Retinal pigment epithelial cell (primary cell): ENCODE measurements around the gene ELOVL2.

Source experiments
- DNase-seq: peaks from one replicate; pipeline ENCODE4 v3.0.0-alpha.2; 2010; ENCODE audit warnings: low read depth
- H3K4me3 ChIP-seq: 2 replicates; pipeline ENCODE4 v1.5.1; 2011; ENCODE audit warnings: mild to moderate bottlenecking, low read length, control low read depth, moderate library complexity
- CTCF ChIP-seq: conservative IDR thresholded peaks from 2 replicates; pipeline ENCODE4 v1.5.1; 2011; ENCODE audit warnings: low read depth, low read length, control low read depth, inconsistent platforms

Gene ELOVL2

GRCh38 chr6:11058406-11058805 is 14.3 kb upstream of the ELOVL2 start:
- no peak overlapping the region for H3K4me3 ChIP-seq
- TF ChIP-seq CTCF: no peak
- DNase-seq: no peak

GRCh38 chr6:11056871-11057270 is 12.8 kb upstream of the ELOVL2 start:
- no peak for DNase-seq
- TF ChIP-seq CTCF: no peak
- H3K4me3 ChIP-seq: no peak overlapping the region

GRCh38 chr6:11055127-11055627 is 11.1 kb upstream of the ELOVL2 start:
- TF ChIP-seq CTCF: no peak
- peak; percentile 48 for DNase-seq

GRCh38 chr6:11054722-11055121 is 10.6 kb upstream of the ELOVL2 start:
- DNase-seq: no peak
- H3K4me3 ChIP-seq: no peak overlapping the region
- no peak for TF ChIP-seq CTCF

More at GRCh38 chr6:11055127-11055627, 11.1 kb upstream of the ELOVL2 start:
- H3K4me3 ChIP-seq: no peak overlapping the region

- no peak overlapping the region for H3K4me3 ChIP-seq
- no peak for DNase-seq
These were observed 9.2 kb upstream of the ELOVL2 start for GRCh38 chr6:11053307-11053706.

GRCh38 chr6:11050731-11051130 is 6.6 kb upstream of the ELOVL2 start:
- no peak for DNase-seq
- no peak overlapping the region for H3K4me3 ChIP-seq
- no peak for TF ChIP-seq CTCF

More at GRCh38 chr6:11053307-11053706, 9.2 kb upstream of the ELOVL2 start:
- no peak for TF ChIP-seq CTCF

GRCh38 chr6:11044712-11045167 is 635 bp upstream of the ELOVL2 start:
- DNase-seq: no peak
- no peak for TF ChIP-seq CTCF
- peak overlapping the region; percentile 57 for H3K4me3 ChIP-seq
